Thyroid gland (tissue), 4 donors: ENCODE results near the gene PLTP.

Source experiments
- CTCF ChIP-seq, 6 experiments: fragments of 200-600 bp in 3 of 6; fragments of 450-650 bp in 3 of 6; sonication (generic) in 3 of 6; IDR thresholded peaks; one replicate each; pipeline ENCODE4 v1.5.1; 2016 to 2019; ENCODE audit warnings: antibody characterized with exemption in 6 of 6, mild to moderate bottlenecking in 2 of 6, inconsistent platforms in 1 of 6, moderate library complexity in 1 of 6
- POLR2A ChIP-seq, 2 donors: fragments of 450-650 bp; IDR thresholded peaks; one replicate each; pipeline ENCODE4 v1.6.1; 2017; ENCODE audit warnings: antibody characterized with exemption in 2 of 2, mild to moderate bottlenecking in 2 of 2, moderate library complexity in 1 of 2

DNA sequence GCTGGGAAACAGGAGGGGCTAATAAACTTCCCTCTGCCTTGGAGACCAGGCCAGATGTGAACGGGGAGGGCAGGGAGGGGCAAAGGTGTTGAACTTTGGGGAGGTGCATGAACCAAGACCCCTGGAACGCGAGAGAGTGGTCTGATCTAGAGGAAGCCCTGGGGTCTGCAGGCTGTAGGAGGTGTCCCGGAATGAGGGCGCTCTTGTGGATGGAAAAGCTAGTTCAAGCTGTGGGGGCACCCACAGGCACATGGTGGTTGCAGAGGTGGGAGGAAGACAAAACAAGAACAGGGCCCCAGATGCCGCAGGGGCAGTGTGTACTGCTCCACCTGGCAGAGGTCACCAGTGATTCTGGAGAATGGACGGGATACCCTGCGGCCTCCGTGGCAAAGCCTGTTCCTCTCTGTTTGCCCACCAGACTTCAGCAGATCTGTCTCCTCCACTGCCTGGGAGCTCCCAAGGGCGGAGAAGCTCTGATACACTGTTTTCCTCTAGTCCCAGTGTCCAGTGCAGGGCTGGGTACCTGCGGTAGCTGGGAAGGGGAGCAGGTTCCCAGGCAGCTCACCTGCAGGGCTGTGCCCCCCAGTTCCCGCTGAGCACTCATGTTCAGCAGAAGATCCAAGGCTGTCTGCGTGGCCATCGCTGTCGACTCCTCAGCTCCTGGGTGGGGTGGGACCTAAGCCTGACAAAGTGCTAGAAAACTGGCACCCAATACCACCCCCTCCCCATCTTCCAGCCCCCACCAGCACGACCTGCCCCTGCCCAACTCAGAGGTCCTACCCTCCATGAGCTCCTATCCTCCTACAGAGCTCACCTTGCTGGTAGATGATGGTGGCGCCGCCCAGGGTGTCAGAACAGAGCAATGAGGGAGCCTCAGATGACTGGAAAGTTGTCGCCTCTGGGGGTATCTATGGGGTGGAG lies 45.3 kb upstream of the PLTP start:
- no peak for TF ChIP-seq CTCF (IDR thresholded peaks at IDR 0.05)
- no peak for TF ChIP-seq POLR2A (IDR thresholded peaks at IDR 0.05)
